Measurements from ENCODE around the gene MEGF11.

GRCh38 chr15:65931221-65931620, 322.3 kb downstream of the MEGF11 start:
- TF ChIP-seq CSDC2 (CRISPR knock-in tag; IDR thresholded peaks at IDR 0.05) (no peak), ARNTL (CRISPR knock-in tag; IDR thresholded peaks at IDR 0.05; ENCODE audit: borderline replicate concordance, low read depth) (no peak), TSHZ2 (CRISPR knock-in tag; IDR thresholded peaks at IDR 0.05) (no peak), RARB (CRISPR knock-in tag; IDR thresholded peaks at IDR 0.05) (no peak), PATZ1 (CRISPR knock-in tag; IDR thresholded peaks at IDR 0.05; ENCODE audit: borderline replicate concordance) (no peak), ZNF8 (CRISPR knock-in tag; IDR thresholded peaks at IDR 0.05) (no peak), TCF4 (CRISPR knock-in tag; IDR thresholded peaks at IDR 0.05; ENCODE audit: borderline replicate concordance) (no peak), GLIS3 (CRISPR knock-in tag; IDR thresholded peaks at IDR 0.05) (no peak), BACH2 (CRISPR knock-in tag; IDR thresholded peaks at IDR 0.05; ENCODE audit: borderline replicate concordance) (no peak)
